GM19035 (cell line): ENCODE results near the gene TEF.
"Not testable (repeated sequence)": the region's sequence is repeated elsewhere in the genome, so short reads cannot be mapped to it uniquely, and the experiment has no call there.

Experiments
- ATAC-seq: cut with Tn5 transposase; IDR thresholded peaks from one replicate; pipeline ENCODE4 v1.9.1; 2021; ENCODE audit not compliant: unreplicated experiment

The TEF gene

GRCh38 chr22:41417622-41418390, 36.1 kb downstream of the TEF start:
- ATAC-seq, result no peak

GRCh38 chr22:41418717-41419116, 37.0 kb downstream of the TEF start:
- ATAC-seq, result no peak

- ATAC-seq, result no peak
Observed at GRCh38 chr22:41425660-41426365, 44.1 kb downstream of the TEF start.

- ATAC-seq, result no peak
Observed at GRCh38 chr22:41429232-41429950, 47.6 kb downstream of the TEF start.

GRCh38 chr22:41429951-41430332, 48.2 kb downstream of the TEF start:
- no peak for ATAC-seq

GRCh38 chr22:41431656-41432055, 49.9 kb downstream of the TEF start:
- no peak for ATAC-seq

- ATAC-seq, result not testable (repeated sequence)
Observed at GRCh38 chr22:41433480-41433879, 51.7 kb downstream of the TEF start.

GRCh38 chr22:41434361-41435003, 52.7 kb downstream of the TEF start:
- not testable (repeated sequence) for ATAC-seq

- ATAC-seq, result no peak
Observed at GRCh38 chr22:41435560-41435959, 53.8 kb downstream of the TEF start.

GRCh38 chr22:41436322-41437113, 54.8 kb downstream of the TEF start:
- no peak for ATAC-seq

GRCh38 chr22:41437198-41437597, 55.5 kb downstream of the TEF start:
- ATAC-seq, result no peak

GRCh38 chr22:41440511-41440910, 58.8 kb downstream of the TEF start:
- ATAC-seq, result not testable (repeated sequence)

- ATAC-seq, result no peak
Observed at GRCh38 chr22:41442240-41442792, 60.6 kb downstream of the TEF start.

GRCh38 chr22:41444360-41445128, 62.8 kb downstream of the TEF start:
- peak; percentile 47 for ATAC-seq

GRCh38 chr22:41445129-41446056, 63.7 kb downstream of the TEF start:
- no peak for ATAC-seq

- ATAC-seq, result no peak
Observed at GRCh38 chr22:41446057-41446501, 64.3 kb downstream of the TEF start.

GRCh38 chr22:41446639-41447434, 65.1 kb downstream of the TEF start, which contains the start of gene TOB2:
Gene TOB2 (minus strand): TSS chr22:41446801. CDS start chr22:41437345, 9,456 bp downstream.
- peak; percentile 49 for ATAC-seq
